ENCODE results near the gene ATRNL1.

The ATRNL1 gene

GRCh38 chr10:115659616-115660015 is 566.5 kb downstream of the ATRNL1 start:
- 100% methylated on average over 2 of the region's 3 CpGs for WGBS (ENCODE audit: extremely low coverage, insufficient coverage, low lambda C conversion rate)
- Histone ChIP-seq H3K4me3 (ENCODE audit: low read length) (no peak overlapping the region), H3K4me2 (ENCODE audit: low read length) (no peak overlapping the region), H3K79me1 (ENCODE audit: low read length) (no peaks in the 10 kb centered on the region), H2BK15ac (replicated peaks; ENCODE audit: low read depth) (no peak overlapping the region), H3K27me3 (ENCODE audit: insufficient read depth, low read length, poor library complexity) (no peaks in the 10 kb centered on the region), H3K56ac (ENCODE audit: low read length) (no peak overlapping the region), H3K79me2 (ENCODE audit: control insufficient read depth, insufficient read depth, low read length) (no peaks in the 10 kb centered on the region), H3K18ac (ENCODE audit: low read length) (no peak overlapping the region), H4K5ac (ENCODE audit: low read length) (no peak overlapping the region), H3K23ac (ENCODE audit: low read length) (no peak overlapping the region), H2BK5ac (ENCODE audit: low read length) (no peak overlapping the region), H3K27ac (ENCODE audit: low read depth, low read length) (no peak overlapping the region), H3K4me1 (ENCODE audit: control insufficient read depth, low read depth, low read length) (no peaks in the 10 kb centered on the region), H2AK5ac (ENCODE audit: low read length) (no peak overlapping the region), H2BK120ac (ENCODE audit: low read depth, low read length) (no peak overlapping the region), H3K36me3 (ENCODE audit: control insufficient read depth, insufficient read depth, low read length) (no peaks in the 10 kb centered on the region), H4K8ac (ENCODE audit: low read depth, low read length) (no peak overlapping the region), H3K9ac (ENCODE audit: low read length) (no peak overlapping the region), H3K4ac (ENCODE audit: low read depth, low read length) (no peak overlapping the region)
- no peak for DNase-seq

DNA sequence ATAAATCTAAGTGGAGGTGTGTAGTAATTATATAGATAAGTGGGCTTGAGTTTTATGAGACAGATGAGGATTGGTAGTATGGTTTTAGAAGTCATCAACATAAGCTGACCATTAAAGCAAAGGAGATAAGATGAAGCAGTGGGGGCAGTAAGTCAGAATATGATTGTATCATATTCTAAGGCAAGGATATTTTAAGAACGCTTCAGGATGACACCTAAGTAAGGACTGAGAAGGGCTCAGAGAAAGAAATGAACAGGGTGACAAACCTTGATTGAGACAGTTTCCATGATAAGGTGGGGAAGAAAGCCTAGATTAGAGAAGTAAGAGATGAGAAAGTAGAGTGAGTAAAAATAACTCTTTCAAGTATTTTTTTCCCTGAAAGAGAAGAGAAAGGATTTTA is 567.2 kb downstream of the ATRNL1 start:
- H3K27ac ChIP-seq (ENCODE audit: low read depth, low read length): no peak overlapping the region
- H3K4me3 ChIP-seq (ENCODE audit: low read length): no peak overlapping the region
- H3K4ac ChIP-seq (ENCODE audit: low read depth, low read length): no peak overlapping the region
- no peaks in the 10 kb centered on the region for H3K4me1 ChIP-seq (ENCODE audit: control insufficient read depth, low read depth, low read length)
- H3K27me3 ChIP-seq (ENCODE audit: insufficient read depth, low read length, poor library complexity): no peaks in the 10 kb centered on the region
- H2AK5ac ChIP-seq (ENCODE audit: low read length): no peak overlapping the region
- no peak overlapping the region for H3K18ac ChIP-seq (ENCODE audit: low read length)
- H4K8ac ChIP-seq (ENCODE audit: low read depth, low read length): no peak overlapping the region
- no peak overlapping the region for H2BK5ac ChIP-seq (ENCODE audit: low read length)
- no peak overlapping the region for H2BK120ac ChIP-seq (ENCODE audit: low read depth, low read length)
- H4K5ac ChIP-seq (ENCODE audit: low read length): no peak overlapping the region
- H3K4me2 ChIP-seq (ENCODE audit: low read length): no peak overlapping the region
- H2BK15ac ChIP-seq (replicated peaks; ENCODE audit: low read depth): no peak overlapping the region
- H3K23ac ChIP-seq (ENCODE audit: low read length): no peak overlapping the region
- WGBS (ENCODE audit: extremely low coverage, insufficient coverage, low lambda C conversion rate): no CpG with 5 or more reads among the region's 1 CpG
- no peaks in the 10 kb centered on the region for H3K79me1 ChIP-seq (ENCODE audit: low read length)
- H3K9ac ChIP-seq (ENCODE audit: low read length): no peak overlapping the region
- H3K79me2 ChIP-seq (ENCODE audit: control insufficient read depth, insufficient read depth, low read length): no peaks in the 10 kb centered on the region
- no peaks in the 10 kb centered on the region for H3K36me3 ChIP-seq (ENCODE audit: control insufficient read depth, insufficient read depth, low read length)
- H3K56ac ChIP-seq (ENCODE audit: low read length): no peak overlapping the region
- no peak for DNase-seq

DNA sequence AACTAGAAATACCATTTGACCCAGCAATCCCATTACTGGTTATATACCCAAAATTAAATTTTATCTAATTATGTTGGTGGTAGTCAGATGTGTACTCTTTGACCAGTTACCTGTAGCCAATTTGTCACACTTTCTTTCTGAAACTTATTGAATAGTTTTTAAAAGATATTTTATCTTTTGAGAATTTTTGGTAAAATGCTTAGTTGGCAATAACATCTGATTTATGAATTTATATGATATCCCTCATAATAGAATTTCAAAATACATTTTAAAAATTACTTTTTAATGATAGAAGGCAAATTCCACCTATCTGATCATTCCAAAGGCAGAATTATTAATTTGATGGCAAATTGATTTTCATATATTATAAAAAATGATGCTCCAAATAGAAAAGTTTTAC is 569.3 kb downstream of the ATRNL1 start:
- no peak overlapping the region for H3K4ac ChIP-seq (ENCODE audit: low read depth, low read length)
- no peak overlapping the region for H3K4me3 ChIP-seq (ENCODE audit: low read length)
- no peak overlapping the region for H2BK5ac ChIP-seq (ENCODE audit: low read length)
- no peak for DNase-seq
- no peak overlapping the region for H3K56ac ChIP-seq (ENCODE audit: low read length)
- no peak overlapping the region for H2BK120ac ChIP-seq (ENCODE audit: low read depth, low read length)
- H3K23ac ChIP-seq (ENCODE audit: low read length): no peak overlapping the region
- no peak overlapping the region for H3K9ac ChIP-seq (ENCODE audit: low read length)
- H3K79me2 ChIP-seq (ENCODE audit: control insufficient read depth, insufficient read depth, low read length): no peaks in the 10 kb centered on the region
- no peak overlapping the region for H4K8ac ChIP-seq (ENCODE audit: low read depth, low read length)
- no peak overlapping the region for H3K4me2 ChIP-seq (ENCODE audit: low read length)
- no peaks in the 10 kb centered on the region for H3K79me1 ChIP-seq (ENCODE audit: low read length)
- H2AK5ac ChIP-seq (ENCODE audit: low read length): no peak overlapping the region
- H4K5ac ChIP-seq (ENCODE audit: low read length): no peak overlapping the region
- no peaks in the 10 kb centered on the region for H3K4me1 ChIP-seq (ENCODE audit: control insufficient read depth, low read depth, low read length)
- H3K27ac ChIP-seq (ENCODE audit: low read depth, low read length): no peak overlapping the region
- no peak overlapping the region for H2BK15ac ChIP-seq (replicated peaks; ENCODE audit: low read depth)
- H3K27me3 ChIP-seq (ENCODE audit: insufficient read depth, low read length, poor library complexity): no peaks in the 10 kb centered on the region
- no peaks in the 10 kb centered on the region for H3K36me3 ChIP-seq (ENCODE audit: control insufficient read depth, insufficient read depth, low read length)
- no peak overlapping the region for H3K18ac ChIP-seq (ENCODE audit: low read length)

DNA sequence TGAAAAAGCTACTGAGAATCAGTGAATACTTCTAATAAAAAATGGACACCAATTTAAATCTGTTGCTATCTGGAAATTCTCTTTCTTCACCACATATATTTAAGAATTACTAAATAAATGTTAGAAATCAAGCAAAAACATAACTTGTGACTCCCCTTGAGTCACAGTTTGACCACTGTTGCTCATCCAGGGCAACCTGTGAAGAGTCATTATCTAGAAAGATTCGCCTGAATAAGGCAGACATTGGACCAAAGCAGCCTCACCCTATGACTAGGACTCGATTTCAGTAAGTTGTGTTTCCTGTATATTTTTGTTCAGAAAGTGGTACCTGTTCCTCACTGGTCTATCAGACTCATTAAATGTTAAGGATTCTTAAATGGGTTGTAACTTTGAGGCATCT is 572.4 kb downstream of the ATRNL1 start:
- Histone ChIP-seq H3K23ac (ENCODE audit: low read length) (no peak overlapping the region), H2AK5ac (ENCODE audit: low read length) (no peak overlapping the region), H3K4ac (ENCODE audit: low read depth, low read length) (no peak overlapping the region), H4K8ac (ENCODE audit: low read depth, low read length) (no peak overlapping the region), H3K27me3 (ENCODE audit: insufficient read depth, low read length, poor library complexity) (no peaks in the 10 kb centered on the region), H3K4me2 (ENCODE audit: low read length) (no peak overlapping the region), H2BK15ac (replicated peaks; ENCODE audit: low read depth) (no peak overlapping the region), H3K4me3 (ENCODE audit: low read length) (no peak overlapping the region), H3K36me3 (ENCODE audit: control insufficient read depth, insufficient read depth, low read length) (no peaks in the 10 kb centered on the region), H2BK5ac (ENCODE audit: low read length) (no peak overlapping the region), H3K4me1 (ENCODE audit: control insufficient read depth, low read depth, low read length) (no peaks in the 10 kb centered on the region), H2BK120ac (ENCODE audit: low read depth, low read length) (no peak overlapping the region), H3K79me2 (ENCODE audit: control insufficient read depth, insufficient read depth, low read length) (no peaks in the 10 kb centered on the region), H3K18ac (ENCODE audit: low read length) (no peak overlapping the region), H3K56ac (ENCODE audit: low read length) (no peak overlapping the region), H3K9ac (ENCODE audit: low read length) (no peak overlapping the region), H4K5ac (ENCODE audit: low read length) (no peak overlapping the region), H3K79me1 (ENCODE audit: low read length) (no peaks in the 10 kb centered on the region), H3K27ac (ENCODE audit: low read depth, low read length) (no peak overlapping the region)
- DNase-seq: no peak
- WGBS (ENCODE audit: extremely low coverage, insufficient coverage, low lambda C conversion rate): no CpG with 5 or more reads among the region's 2 CpGs

DNA sequence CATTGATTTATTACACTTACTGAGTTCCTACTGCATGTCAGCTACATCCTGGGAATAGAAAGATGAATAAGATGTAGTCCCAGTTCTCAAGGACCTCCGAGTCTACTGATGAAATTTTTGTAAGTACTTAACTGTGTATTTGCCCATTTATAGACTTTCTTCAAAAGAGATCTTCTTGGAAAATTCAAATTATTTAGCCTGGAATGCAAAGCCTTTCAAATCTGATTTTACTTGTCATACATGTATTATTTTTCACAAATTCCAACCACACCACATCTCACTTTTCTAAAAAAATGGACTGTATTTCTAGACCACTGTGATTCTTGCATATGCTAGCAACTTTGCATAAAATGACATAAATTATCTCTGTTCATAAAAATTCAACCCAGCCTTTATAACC is 581.3 kb downstream of the ATRNL1 start:
- Histone ChIP-seq H3K56ac (ENCODE audit: low read length) (no peak overlapping the region), H3K23ac (ENCODE audit: low read length) (no peak overlapping the region), H2AK5ac (ENCODE audit: low read length) (no peak overlapping the region), H2BK15ac (replicated peaks; ENCODE audit: low read depth) (no peak overlapping the region), H2BK120ac (ENCODE audit: low read depth, low read length) (no peak overlapping the region), H3K9ac (ENCODE audit: low read length) (no peak overlapping the region), H3K18ac (ENCODE audit: low read length) (no peak overlapping the region), H4K8ac (ENCODE audit: low read depth, low read length) (no peak overlapping the region), H2BK5ac (ENCODE audit: low read length) (no peak overlapping the region), H3K27me3 (ENCODE audit: insufficient read depth, low read length, poor library complexity) (no peaks in the 10 kb centered on the region), H3K36me3 (ENCODE audit: control insufficient read depth, insufficient read depth, low read length) (no peaks in the 10 kb centered on the region), H3K79me2 (ENCODE audit: control insufficient read depth, insufficient read depth, low read length) (no peaks in the 10 kb centered on the region), H3K79me1 (ENCODE audit: low read length) (no peaks in the 10 kb centered on the region), H3K4ac (ENCODE audit: low read depth, low read length) (no peak overlapping the region), H3K4me1 (ENCODE audit: control insufficient read depth, low read depth, low read length) (no peaks in the 10 kb centered on the region), H3K27ac (ENCODE audit: low read depth, low read length) (no peak overlapping the region), H3K4me2 (ENCODE audit: low read length) (no peak overlapping the region), H4K5ac (ENCODE audit: low read length) (no peak overlapping the region), H3K4me3 (ENCODE audit: low read length) (no peak overlapping the region)
- no peak for DNase-seq
- WGBS (ENCODE audit: extremely low coverage, insufficient coverage, low lambda C conversion rate): no CpG with 5 or more reads among the region's 1 CpG

GRCh38 chr10:115696747-115697146 is 603.6 kb downstream of the ATRNL1 start:
- H3K27ac ChIP-seq (ENCODE audit: low read depth, low read length): no peak overlapping the region
- H3K36me3 ChIP-seq (ENCODE audit: control insufficient read depth, insufficient read depth, low read length): no peaks in the 10 kb centered on the region
- H4K8ac ChIP-seq (ENCODE audit: low read depth, low read length): no peak overlapping the region
- H3K79me2 ChIP-seq (ENCODE audit: control insufficient read depth, insufficient read depth, low read length): no peaks in the 10 kb centered on the region
- H3K23ac ChIP-seq (ENCODE audit: low read length): no peak overlapping the region
- no peak overlapping the region for H3K4ac ChIP-seq (ENCODE audit: low read depth, low read length)
- H3K56ac ChIP-seq (ENCODE audit: low read length): no peak overlapping the region
- H3K79me1 ChIP-seq (ENCODE audit: low read length): no peaks in the 10 kb centered on the region
- H2AK5ac ChIP-seq (ENCODE audit: low read length): no peak overlapping the region
- peak; percentile 68 for DNase-seq
- no peak overlapping the region for H4K5ac ChIP-seq (ENCODE audit: low read length)
- H2BK120ac ChIP-seq (ENCODE audit: low read depth, low read length): no peak overlapping the region
- no peak overlapping the region for H3K18ac ChIP-seq (ENCODE audit: low read length)
- H3K4me3 ChIP-seq (ENCODE audit: low read length): no peak overlapping the region
- no peak overlapping the region for H2BK15ac ChIP-seq (replicated peaks; ENCODE audit: low read depth)
- H2BK5ac ChIP-seq (ENCODE audit: low read length): no peak overlapping the region
- no peak overlapping the region for H3K9ac ChIP-seq (ENCODE audit: low read length)
- H3K4me1 ChIP-seq (ENCODE audit: control insufficient read depth, low read depth, low read length): no peaks in the 10 kb centered on the region
- WGBS (ENCODE audit: extremely low coverage, insufficient coverage, low lambda C conversion rate): no CpG with 5 or more reads among the region's 4 CpGs
- no peaks in the 10 kb centered on the region for H3K27me3 ChIP-seq (ENCODE audit: insufficient read depth, low read length, poor library complexity)
- H3K4me2 ChIP-seq (ENCODE audit: low read length): no peak overlapping the region

Data from mesendoderm (in vitro differentiated cells).